GM19324 (cell line): ENCODE data around the gene HTRA3.

Experiments
- ATAC-seq: cut with Tn5 transposase; IDR thresholded peaks from one replicate; pipeline ENCODE4 v1.9.1; 2021; ENCODE audit warnings: mild to moderate bottlenecking, moderate library complexity; ENCODE audit not compliant: unreplicated experiment, low FRiP score

HTRA3 gene

GRCh38 chr4:8245884-8246833 lies 23.4 kb upstream of the HTRA3 start:
- no peak for ATAC-seq

GRCh38 chr4:8247047-8247930 lies 22.3 kb upstream of the HTRA3 start:
- no peak for ATAC-seq

GRCh38 chr4:8248091-8248490 lies 21.5 kb upstream of the HTRA3 start:
- no peak for ATAC-seq

DNA sequence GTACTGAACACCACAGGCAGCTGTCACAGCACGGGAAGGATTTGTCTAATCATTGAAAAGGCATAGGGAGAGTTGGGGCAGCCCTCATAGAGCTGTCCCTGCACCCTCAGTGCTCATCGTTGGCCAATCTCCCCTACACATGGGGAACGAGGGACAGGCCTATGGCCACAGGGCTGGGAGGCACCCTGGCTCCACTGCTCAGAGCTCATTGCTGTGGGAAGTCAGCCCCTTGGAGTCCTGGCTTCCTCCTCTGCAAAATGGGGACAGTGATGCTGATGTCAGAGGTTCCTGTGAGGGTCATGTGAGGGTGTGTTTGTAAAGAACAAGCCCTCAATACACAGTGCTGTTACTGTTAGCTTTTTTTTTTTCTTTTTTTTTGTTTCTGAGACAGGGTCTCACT lies 19.3 kb upstream of the HTRA3 start:
- no peak for ATAC-seq

DNA sequence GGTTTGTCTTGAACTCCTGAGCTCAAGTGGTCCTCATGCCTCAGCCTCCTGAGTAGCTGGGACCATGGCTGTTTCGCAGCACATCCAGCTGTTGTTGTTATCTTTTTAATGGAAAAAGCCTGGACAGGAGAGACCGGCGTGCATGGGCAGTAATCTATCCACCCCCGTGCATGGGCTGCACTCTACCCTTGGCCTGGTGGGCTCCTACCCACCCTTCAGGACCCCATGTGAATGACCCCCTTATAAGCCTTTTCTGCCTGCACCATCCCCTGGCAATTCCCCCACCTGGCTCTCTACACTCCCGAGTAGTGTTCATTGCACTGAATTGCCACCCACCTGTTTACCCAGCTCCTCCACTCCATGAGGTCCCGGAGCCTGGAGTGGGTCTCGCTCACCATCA lies 18.9 kb upstream of the HTRA3 start:
- ATAC-seq, result no peak

DNA sequence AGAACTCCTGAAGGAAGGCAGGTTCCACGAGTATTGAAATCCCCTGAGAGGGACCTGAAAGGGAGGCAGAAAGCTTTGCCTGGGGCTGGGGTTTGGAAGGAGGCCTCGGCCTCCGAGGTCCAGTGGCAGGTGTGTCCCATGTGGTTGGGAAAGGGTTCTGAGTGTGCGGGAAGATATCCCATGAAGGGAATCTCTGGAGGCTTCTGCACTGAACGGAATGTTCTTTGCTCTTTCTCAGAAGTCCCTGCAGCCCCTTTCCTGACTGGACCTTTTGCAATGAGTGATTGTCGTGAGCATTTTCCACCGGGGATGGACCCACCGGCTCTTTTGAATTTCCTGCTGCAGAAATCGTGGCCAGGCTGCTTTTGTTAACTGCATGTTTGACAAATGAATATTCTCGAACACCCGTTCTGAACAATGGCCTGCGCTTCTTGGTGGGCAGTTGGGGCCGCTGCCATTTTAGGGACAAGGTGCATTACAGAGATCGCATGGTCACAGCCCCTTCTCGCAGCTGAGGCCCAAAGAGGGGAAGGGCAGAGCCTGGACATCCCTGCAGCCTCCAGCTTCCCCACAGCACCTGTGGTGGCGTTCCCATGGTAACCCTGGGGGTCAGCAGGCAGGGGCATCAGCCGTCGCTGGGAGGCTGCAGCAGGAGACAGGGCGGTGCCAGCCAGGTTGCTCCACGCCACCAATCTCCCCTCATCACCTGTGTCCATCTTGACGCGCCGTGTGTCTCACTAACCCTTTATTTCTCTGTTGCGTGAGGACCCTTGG lies 18.3 kb upstream of the HTRA3 start:
- no peak for ATAC-seq

DNA sequence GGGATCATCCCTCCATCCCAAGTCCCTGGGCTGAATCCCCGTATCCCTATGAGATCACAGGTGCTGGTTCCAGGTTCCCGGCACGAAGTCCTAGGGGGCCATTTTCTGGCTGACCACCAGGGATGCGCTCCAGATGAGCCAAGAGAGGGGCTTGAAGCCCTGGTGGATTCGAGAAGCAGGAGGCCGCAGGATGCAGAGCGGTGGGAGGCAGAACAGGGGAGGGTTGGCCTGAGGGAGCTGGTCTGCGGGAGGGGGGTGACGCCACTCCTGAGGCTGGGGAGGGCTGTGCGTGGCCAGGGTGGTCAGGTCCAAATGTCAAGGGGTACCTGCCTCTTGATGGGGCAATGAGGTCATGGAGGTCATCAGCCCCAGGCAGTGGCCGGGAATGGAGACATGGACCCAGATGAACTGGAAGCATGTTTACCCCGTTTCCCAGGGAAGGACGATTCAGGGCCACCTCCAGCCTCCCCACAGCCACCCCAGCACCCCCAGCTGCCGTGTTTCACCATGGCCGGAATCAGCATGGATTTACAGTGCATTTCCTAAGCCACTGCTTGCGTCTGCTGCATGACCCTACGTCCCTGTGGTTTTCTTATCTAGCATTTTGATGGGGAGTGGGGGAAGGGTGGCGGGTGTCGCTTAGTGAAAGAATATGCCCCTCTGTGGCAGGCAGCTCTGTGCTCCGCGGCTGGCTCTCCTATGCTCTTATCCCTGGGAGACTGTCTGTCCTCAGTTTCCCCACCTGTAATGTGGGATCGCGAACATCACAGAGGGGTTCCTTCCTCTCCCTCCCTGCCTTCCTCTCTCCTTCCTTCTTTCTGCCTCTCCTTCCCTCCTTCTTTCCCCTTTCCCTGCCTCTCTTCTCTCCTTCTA lies 17.0 kb upstream of the HTRA3 start:
- ATAC-seq, result no peak

DNA sequence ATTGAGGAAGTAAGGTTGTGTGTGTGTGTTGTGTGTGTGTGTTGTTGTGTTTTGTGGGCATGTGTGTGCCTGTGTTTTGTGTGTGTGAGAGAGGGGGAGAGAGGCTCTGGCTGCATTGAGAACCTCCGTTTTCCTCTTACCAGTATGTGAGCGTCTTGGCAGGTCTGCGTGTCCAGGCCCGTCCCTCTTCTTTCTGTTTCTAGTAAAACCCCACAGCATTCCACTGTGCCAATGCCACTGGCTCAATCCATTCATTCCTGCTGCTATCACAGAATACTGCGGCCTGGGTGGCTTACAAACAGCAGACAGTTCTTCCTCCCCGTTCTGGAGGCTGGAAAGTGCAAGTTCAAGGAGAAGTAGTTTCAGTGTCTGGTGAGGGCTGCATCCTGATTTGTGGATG lies 15.5 kb upstream of the HTRA3 start:
- ATAC-seq, result no peak

GRCh38 chr4:8255698-8256441 lies 13.7 kb upstream of the HTRA3 start:
- ATAC-seq, result no peak

DNA sequence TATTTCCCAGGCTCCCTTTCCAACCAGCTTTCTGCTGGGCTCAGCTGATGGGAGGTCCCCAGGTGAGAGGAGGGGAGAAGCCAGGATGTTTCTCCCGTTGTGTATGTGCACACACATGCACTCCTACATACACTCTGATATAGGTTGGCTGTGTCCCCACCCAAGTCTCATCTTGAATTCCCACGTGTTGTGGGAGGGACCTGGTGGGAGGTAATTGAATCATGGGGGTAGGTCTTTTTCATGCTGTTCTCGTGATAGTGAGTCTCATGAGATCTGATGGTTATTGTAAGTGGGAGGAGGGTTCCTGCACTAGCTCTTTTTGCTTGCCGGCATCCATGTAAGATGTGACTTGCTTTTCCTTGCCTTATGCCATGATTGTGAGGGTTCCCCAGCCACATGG lies 11.7 kb upstream of the HTRA3 start:
- ATAC-seq, result no peak

DNA sequence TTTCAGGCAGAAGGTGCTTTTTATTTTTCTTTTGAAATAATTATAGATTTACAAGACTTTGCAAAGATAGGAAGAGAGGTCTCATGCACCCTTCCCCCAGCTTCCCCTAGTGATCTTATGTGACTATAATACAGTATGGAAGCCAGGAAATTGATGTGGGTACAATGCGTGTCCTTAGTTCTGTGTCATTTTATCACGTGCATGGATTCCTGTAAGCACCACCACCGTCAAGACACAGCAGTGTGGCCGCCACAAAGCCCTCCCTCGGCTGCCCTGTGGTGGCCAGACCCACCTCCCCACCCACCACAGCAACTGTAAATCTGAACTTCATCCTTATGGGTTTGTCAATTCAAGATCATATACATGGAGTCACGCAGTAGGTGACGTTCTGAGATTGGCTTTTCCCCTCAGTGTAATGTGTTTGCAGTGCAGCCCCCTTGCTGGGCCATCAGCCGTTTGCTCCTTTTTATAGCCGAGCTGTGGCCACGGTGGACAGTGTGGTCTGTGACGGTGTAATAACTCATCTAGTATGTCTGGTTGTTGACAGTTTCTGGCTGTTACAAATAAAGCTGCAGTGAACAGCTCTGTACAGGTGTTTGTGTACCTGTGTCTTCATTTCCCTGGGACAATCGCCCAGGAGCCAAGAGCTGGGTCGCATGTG lies 10.9 kb upstream of the HTRA3 start:
- no peak for ATAC-seq

DNA sequence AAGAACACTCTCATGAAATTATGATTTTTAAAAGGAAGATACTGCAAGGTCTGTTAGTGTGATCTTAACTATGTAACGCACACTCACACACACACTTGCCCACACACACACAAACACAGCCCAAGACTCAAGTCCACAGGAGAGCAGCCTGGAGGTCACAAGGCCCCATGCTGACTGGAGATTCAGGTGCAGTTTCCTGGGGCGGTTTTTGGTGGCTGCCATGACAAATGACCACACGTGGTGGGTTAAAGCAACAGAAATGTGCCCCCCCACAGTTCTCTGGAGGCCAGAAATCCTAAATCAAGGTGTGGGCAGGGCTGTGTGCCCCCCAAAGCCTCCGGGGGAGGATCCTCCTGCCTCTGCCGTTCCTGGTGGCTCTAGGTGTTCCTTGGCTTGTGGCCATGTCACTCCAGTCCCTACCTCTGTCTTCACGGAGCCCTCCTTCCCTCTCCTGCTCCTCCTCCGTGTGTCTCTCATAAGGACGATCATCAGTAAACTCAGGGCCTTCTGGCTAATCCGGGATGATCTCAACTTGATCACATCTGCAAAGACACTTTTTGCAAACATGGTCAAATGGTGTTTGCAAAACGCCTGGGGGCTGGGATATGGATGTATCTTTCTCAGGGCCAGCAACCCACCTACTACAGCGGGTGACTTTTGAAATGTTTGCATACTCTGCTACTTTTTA lies 9.7 kb upstream of the HTRA3 start:
- ATAC-seq, result no peak

- ATAC-seq, result no peak
Observed at GRCh38 chr4:8260656-8261111, 8.9 kb upstream of the HTRA3 start.

DNA sequence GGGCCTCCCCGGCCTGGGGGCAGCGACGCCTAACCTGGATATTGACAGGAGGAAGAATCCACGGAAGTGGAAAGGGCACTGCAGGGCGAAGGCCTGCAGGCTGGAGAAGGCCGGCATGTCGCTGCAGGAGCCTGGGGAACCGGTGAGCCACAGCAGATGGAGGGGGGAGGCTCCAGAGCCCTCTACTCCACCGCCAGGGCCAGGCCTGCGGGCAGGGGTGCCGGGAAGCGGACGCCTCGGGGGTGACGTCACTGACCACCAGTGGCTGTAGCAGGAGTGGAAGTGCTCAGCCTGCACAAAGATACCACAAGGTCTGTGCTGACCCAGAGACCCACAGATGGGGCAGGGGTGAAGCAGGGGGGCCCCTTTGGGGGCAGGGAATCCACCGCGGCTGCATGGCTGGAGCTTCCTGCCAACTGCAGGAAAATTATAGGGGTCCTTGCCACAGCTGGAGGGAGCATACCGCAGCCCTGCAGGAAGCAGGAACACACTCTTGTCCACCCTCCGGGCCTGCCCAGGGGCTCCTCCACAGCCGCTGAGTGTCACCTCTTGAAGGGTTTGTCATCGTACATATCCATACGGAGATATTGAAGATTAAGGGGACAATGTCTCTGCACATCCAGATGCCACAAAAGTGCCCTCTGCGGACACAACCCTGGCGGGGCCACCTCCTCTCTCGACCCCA lies 7.6 kb upstream of the HTRA3 start:
- ATAC-seq, result no peak

- no peak for ATAC-seq
Observed at GRCh38 chr4:8262637-8263322, 6.8 kb upstream of the HTRA3 start.

DNA sequence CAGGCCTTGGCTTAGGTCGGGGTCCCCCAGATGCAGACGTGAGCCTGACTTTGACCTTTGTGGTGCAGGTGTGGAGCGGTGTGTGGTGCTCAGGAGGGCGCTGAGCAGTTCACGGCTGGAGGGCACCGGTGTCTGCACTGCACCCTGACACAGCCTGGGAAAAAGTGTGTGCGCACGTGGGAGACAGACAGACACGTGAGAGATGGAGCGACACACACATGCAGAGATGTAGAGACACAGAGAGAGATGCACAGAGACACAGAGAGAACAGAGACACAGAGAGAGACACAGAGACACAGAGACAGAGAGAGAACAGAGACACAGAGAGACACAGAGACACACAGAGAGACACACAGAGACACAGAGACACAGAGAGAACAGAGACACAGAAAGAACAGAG lies 6.2 kb upstream of the HTRA3 start:
- ATAC-seq, result no peak

DNA sequence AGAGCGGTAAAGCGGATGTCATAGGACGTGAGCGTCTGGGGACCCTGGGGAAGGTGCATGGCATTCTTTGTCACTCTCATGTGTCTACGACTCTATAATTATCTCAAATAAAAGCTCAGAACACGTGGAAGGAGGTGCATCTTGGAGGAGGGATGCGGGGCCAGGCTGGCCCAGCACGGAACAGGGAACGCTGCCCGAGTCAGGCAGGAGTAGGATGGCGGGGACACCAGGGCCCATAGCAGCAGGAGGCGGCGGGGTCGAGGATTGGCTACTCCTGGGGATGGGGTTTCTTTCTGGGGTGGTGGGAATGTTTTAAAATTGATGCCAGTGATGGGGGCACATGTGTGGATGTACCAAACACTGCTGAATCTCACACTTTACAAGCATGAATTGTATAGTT lies 5.4 kb upstream of the HTRA3 start:
- no peak for ATAC-seq
